Spleen (tissue), 11 donors: ENCODE data around the gene RPA3. TPM values are rescaled to one million over a fixed set of nuclear protein-coding genes. Genes with fewer than 3 reads are reported as not detected.
"Not testable (repeated sequence)": the region's sequence is repeated elsewhere in the genome, so short reads cannot be mapped to it uniquely, and the experiment has no call there.

Source experiments
- DNase-seq: peaks from one replicate; pipeline ENCODE4 v3.0.0-alpha.2; 2020
- H3K27ac ChIP-seq, 8 donors: fragments of 200-600 bp; sonication (generic) in 7 of 8; 1 replicate in 4 of 8; 2 replicates in 4 of 8; pipeline versions ENCODE4 v1.5.0 to v1.8.0; 2016 to 2021; ENCODE audit warnings: inconsistent platforms in 4 of 8, mild to moderate bottlenecking in 4 of 8, moderate library complexity in 1 of 8
- H3K27me3 ChIP-seq, 7 donors: fragments of 200-600 bp; sonication (generic) in 6 of 7; replicated peaks in 1 of 7; 1 replicate in 4 of 7; 2 replicates in 3 of 7; pipeline versions ENCODE4 v1.5.0 to v1.8.0; 2016 to 2021; ENCODE audit warnings: inconsistent platforms in 3 of 7, mild to moderate bottlenecking in 1 of 7
- H3K36me3 ChIP-seq, 6 donors: fragments of 200-600 bp; sonication (generic) in 5 of 6; 1 replicate in 4 of 6; 2 replicates in 2 of 6; pipeline versions ENCODE4 v1.5.0 to v1.8.0; 2016 to 2021; ENCODE audit warnings: inconsistent platforms in 2 of 6
- H3K4me1 ChIP-seq, 6 donors: fragments of 200-600 bp; sonication (generic) in 5 of 6; 1 replicate in 3 of 6; 2 replicates in 3 of 6; pipeline versions ENCODE4 v1.5.0 to v1.8.0; 2016 to 2021; ENCODE audit warnings: inconsistent platforms in 3 of 6
- H3K4me3 ChIP-seq, 8 donors: fragments of 200-600 bp; sonication (generic) in 7 of 8; 1 replicate in 4 of 8; 2 replicates in 4 of 8; pipeline versions ENCODE4 v1.5.0 to v1.8.0; 2016 to 2021; ENCODE audit warnings: inconsistent platforms in 4 of 8, mild to moderate bottlenecking in 4 of 8, moderate library complexity in 2 of 8
- H3K9me3 ChIP-seq, 8 donors: fragments of 200-600 bp; sonication (generic) in 7 of 8; 1 replicate in 4 of 8; 2 replicates in 4 of 8; pipeline versions ENCODE4 v1.5.0 to v1.8.0; 2016 to 2021; ENCODE audit warnings: inconsistent platforms in 4 of 8
- POLR2A ChIP-seq, 3 donors: fragments of 450-650 bp; IDR thresholded peaks; one replicate each; pipeline ENCODE4 v1.5.1; 2017; ENCODE audit warnings: antibody characterized with exemption in 3 of 3, mild to moderate bottlenecking in 1 of 3
- POLR2AphosphoS5 ChIP-seq, 3 donors: sonication (generic); formaldehyde crosslinking; IDR thresholded peaks; one replicate each; pipeline ENCODE4 v1.5.1; 2017; ENCODE audit warnings: antibody characterized with exemption in 3 of 3
- WGBS, 5 donors: extraction: QIAGEN DNeasy Blood & Tissue Kit in 3 of 5; methylation state at CpG; one replicate each; pipeline versions ENCODE4 v1.1.5 to v1.1.7; 2013 to 2018; 5-methylcytosine and 5-hydroxymethylcytosine counted together
- intact Hi-C: fragments of 100-400 bp; cut with DNase I; formaldehyde crosslinking; loops from one replicate; pipeline ENCODE4 v1.15.0; 2023; ENCODE audit warnings: low total_unique reads
- polyA plus RNA-seq, 3 donors: library from polyadenylated mRNA; stranded (reverse); fragments of 200-250 nt; gene quantifications; one replicate each; pipeline ENCODE4 v1.2.1, GENCODE V29; 2013
- total RNA-seq, 7 donors: library from RNA; depleted of rRNA in 3 of 7; stranded (reverse); fragments of >200 nt in 3 of 7; fragmentation: NEBNext Ultra II Directional in 4 of 7; extraction: Animal tissue kit (Norgen Biotek cat#: 25700) in 4 of 7; gene quantifications; one replicate each; pipeline versions ENCODE4 v1.1.0 to v1.2.1, GENCODE V29; 2016 to 2021
- TF ChIP-seq, protein P1 (sequence below), 11 experiments: fragments of 200-600 bp in 7 of 11; fragments of 450-650 bp in 4 of 11; sonication (generic) in 4 of 11; IDR thresholded peaks in 8 of 11; conservative IDR thresholded peaks in 3 of 11; 1 replicate in 7 of 11; 2 replicates in 4 of 11; pipeline versions ENCODE4 v1.4.0 to v1.8.0; 2016 to 2021; ENCODE audit warnings: antibody characterized with exemption in 11 of 11, inconsistent platforms in 4 of 11, mild to moderate bottlenecking in 1 of 11
- donor health status: healthy with polysubstance abuse.
- donor health status: DM: no; HTN: no; CAD: no; lungs with moderate emphysema.
- donor health status: DM: no; HTN: no; CAD: no.
- donor health status: Bipolar disorder and iron deficiency.
- donor health status: healthy.
- donor health status: DM: no; HTN: no; CAD: no.
- donor health status: DM: yes; HTN: yes; CAD: no.

RPA3 gene
- total and polyA plus RNA-seq, 10 donors = 18.0 to 41.8 (median 28.2) TPM

DNA sequence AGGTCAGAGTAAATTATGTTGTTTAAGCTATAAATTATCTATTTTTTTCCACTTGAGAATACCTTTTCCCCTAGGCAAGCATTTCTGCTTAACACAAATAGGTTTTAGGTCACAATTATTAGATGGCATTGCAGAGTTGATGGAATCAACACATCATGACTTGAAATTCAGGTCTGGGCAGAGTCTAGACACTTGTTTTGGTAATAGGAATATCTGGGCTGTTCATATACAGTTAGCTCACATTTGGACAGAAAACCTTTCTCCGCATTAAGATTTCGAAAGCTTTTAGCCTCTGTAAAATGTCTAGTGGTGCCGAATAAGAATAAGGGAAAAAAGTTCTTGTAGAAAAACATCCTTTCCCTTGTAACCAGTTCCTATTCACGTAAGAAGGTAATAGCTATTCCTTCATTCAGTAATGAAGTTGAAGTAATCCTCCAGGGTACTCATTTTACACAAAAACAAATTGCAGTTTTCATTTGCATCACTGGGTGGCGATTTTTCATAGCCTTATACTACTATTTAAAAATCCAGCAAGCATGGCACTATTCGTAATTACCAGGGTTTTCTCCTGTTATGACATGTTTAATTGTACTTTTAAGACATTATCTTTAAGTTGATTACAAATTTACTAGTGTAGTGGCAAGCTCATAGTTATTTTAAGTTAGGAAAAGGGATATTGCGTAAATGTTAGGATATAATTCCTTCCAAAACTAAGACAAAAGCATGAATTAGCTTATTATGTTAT, 37.0 kb downstream of the RPA3 start:
- H3K27me3 ChIP-seq = no peaks in the 10 kb centered on the region
- no peak for DNase-seq
- H3K36me3 ChIP-seq = peaks cover 0 to 12% (median 0%) of the 10 kb centered on the region in 6 donors
- H3K4me1 ChIP-seq = peaks cover 9 to 31% (median 21%) of the 10 kb centered on the region in 6 donors
- no peak for TF ChIP-seq POLR2AphosphoS5 (IDR thresholded peaks at IDR 0.05)
- TF ChIP-seq POLR2A (IDR thresholded peaks at IDR 0.05) = no peak
- TF ChIP-seq, protein P1, sequence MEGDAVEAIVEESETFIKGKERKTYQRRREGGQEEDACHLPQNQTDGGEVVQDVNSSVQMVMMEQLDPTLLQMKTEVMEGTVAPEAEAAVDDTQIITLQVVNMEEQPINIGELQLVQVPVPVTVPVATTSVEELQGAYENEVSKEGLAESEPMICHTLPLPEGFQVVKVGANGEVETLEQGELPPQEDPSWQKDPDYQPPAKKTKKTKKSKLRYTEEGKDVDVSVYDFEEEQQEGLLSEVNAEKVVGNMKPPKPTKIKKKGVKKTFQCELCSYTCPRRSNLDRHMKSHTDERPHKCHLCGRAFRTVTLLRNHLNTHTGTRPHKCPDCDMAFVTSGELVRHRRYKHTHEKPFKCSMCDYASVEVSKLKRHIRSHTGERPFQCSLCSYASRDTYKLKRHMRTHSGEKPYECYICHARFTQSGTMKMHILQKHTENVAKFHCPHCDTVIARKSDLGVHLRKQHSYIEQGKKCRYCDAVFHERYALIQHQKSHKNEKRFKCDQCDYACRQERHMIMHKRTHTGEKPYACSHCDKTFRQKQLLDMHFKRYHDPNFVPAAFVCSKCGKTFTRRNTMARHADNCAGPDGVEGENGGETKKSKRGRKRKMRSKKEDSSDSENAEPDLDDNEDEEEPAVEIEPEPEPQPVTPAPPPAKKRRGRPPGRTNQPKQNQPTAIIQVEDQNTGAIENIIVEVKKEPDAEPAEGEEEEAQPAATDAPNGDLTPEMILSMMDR (IDR thresholded peaks at IDR 0.05 in 8 of 11, conservative IDR thresholded peaks at IDR 0.05 in 3 of 11) = peak; percentile 16 to 70 (median 66)
- H3K9me3 ChIP-seq = peaks cover 0 to 11% (median 9%) of the 10 kb centered on the region in 8 donors
- WGBS, 5 donors = 39 to 46% (median 41%) methylated on average over 7 of the region's 7 CpGs
- peak overlapping the region in 7 of 8 donors; percentile 52 to 73 (median 65) for H3K27ac ChIP-seq
- intact Hi-C loops = loop anchor here (10.0 kb wide), 1 partner anchor 533 kb away; no protein-coding TSS in a partner anchor
- no peak overlapping the region for H3K4me3 ChIP-seq

DNA sequence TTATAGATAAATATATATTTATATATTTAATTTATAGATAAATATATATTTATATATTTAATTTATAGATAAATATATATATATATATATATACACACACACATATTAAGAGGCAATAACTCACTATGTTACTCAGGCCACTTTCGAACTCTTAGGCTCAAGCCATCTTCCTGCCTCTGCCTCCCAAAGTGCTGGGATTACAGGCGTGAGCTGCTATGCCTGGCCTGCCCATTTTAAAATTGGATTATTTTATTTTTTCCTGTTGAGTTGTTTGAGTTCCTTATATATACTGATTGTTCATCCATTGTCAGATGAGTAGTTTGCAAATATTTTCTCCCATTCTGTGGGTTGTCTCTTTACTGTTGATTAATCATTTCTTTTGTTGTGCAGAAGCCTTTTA, 38.8 kb downstream of the RPA3 start:
- H3K4me3 ChIP-seq, DNase-seq, H3K27me3 ChIP-seq: not testable (repeated sequence)
- Histone ChIP-seq H3K4me1 (peaks cover 9 to 31% (median 21%) of the 10 kb centered on the region in 6 donors), H3K36me3 (peaks cover 0 to 29% (median 8%) of the 10 kb centered on the region in 6 donors), H3K27ac (peak overlapping the region in 1 of 8 donors; percentile 32), H3K9me3 (peaks cover 0 to 11% (median 9%) of the 10 kb centered on the region in 8 donors)
- intact Hi-C loops = loop anchor here (10.0 kb wide), 1 partner anchor 535 kb away; no protein-coding TSS in a partner anchor
- 88 to 100% (median 96%) methylated on average over 2 of the region's 2 CpGs for WGBS, 5 donors

DNA sequence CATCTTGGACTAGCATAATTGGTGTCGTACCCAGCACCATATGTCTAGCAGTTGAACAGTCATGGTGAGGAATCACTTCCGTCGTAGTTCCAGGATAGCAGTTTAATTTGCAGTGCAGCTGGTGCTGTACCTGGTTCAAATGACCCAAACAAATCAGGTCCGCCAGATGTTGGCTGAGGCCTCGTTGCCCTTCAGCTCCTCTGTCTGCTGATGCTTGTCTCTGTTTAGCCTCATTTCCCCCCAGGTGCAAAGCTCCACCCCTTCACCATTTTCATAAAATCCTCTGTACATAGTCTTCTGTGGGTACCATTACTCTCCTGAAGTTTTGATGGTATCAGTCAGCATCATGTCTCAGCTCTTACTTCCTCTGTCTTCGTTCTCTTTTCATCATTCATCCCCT, 42.7 kb downstream of the RPA3 start:
- no peak overlapping the region for H3K27ac ChIP-seq
- WGBS, 5 donors = 68 to 82% (median 78%) methylated on average over 6 of the region's 6 CpGs
- H3K36me3 ChIP-seq = peaks cover 0 to 40% (median 8%) of the 10 kb centered on the region in 6 donors
- intact Hi-C loops = no loop called here
- no peak for TF ChIP-seq POLR2AphosphoS5 (IDR thresholded peaks at IDR 0.05)
- TF ChIP-seq, protein P1 (IDR thresholded peaks at IDR 0.05 in 8 of 11, conservative IDR thresholded peaks at IDR 0.05 in 3 of 11) = no peak
- no peak for TF ChIP-seq POLR2A (IDR thresholded peaks at IDR 0.05)
- no peaks in the 10 kb centered on the region for H3K27me3 ChIP-seq
- no peak for DNase-seq
- H3K4me3 ChIP-seq = no peak overlapping the region
- H3K4me1 ChIP-seq = peaks cover 5 to 37% (median 12%) of the 10 kb centered on the region in 6 donors
- peaks cover 0 to 11% (median 9%) of the 10 kb centered on the region in 8 donors for H3K9me3 ChIP-seq

DNA sequence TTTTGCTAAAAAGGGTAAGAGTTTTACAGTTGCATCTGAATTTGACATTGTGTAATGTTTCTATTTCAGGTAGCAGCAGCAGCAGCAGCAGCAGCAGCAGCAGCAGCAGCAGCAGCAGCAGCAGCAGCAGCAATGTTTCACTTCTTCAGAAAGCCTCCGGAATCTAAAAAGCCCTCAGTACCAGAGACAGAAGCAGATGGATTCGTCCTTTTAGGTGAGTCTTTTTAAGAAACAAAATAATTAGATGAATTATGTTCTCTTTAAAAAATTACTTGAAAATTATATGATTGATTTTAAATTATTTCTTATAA, 45.2 kb downstream of the RPA3 start:
- H3K27me3 ChIP-seq = no peaks in the 10 kb centered on the region
- DNase-seq = no peak
- H3K4me3 ChIP-seq = no peak overlapping the region
- H3K27ac ChIP-seq = no peak overlapping the region
- WGBS, 5 donors = 82 to 88% (median 87%) methylated on average over 2 of the region's 2 CpGs
- H3K4me1 ChIP-seq = peaks cover 4 to 35% (median 17%) of the 10 kb centered on the region in 6 donors
- intact Hi-C loops = no loop called here
- peaks cover 0 to 14% (median 9%) of the 10 kb centered on the region in 8 donors for H3K9me3 ChIP-seq
- peaks cover 0 to 40% (median 8%) of the 10 kb centered on the region in 6 donors for H3K36me3 ChIP-seq
- TF ChIP-seq, protein P1 (IDR thresholded peaks at IDR 0.05 in 8 of 11, conservative IDR thresholded peaks at IDR 0.05 in 3 of 11) = no peak
- no peak for TF ChIP-seq POLR2A (IDR thresholded peaks at IDR 0.05)
- TF ChIP-seq POLR2AphosphoS5 (IDR thresholded peaks at IDR 0.05) = no peak
